Measurements from ENCODE around the gene CCSER1. TPM values are rescaled to one million over a fixed set of nuclear protein-coding genes. Genes with fewer than 3 reads are reported as not detected.
A peak's percentile ranks its signal among the peaks of the same experiment; 100 is the strongest.

CCSER1 gene
- 0.08 TPM for polyA plus RNA-seq (2013, experiment 1 of 2)
- polyA plus RNA-seq (2013, experiment 2 of 2): 0.11 TPM

GRCh38 chr4:90127223-90127705 is at the start of gene CCSER1:
Gene CCSER1, plus strand, starts transcription at chr4:90127394.
- Histone ChIP-seq H3K4me1 (ENCODE audit: control insufficient read depth in 2 of 2, insufficient read depth in 1 of 2, low read depth in 1 of 2, low read length in 2 of 2) (peaks cover 3 to 7% of the 10 kb centered on the region in 2 donors), H3K9ac (ENCODE audit: low read depth, low read length, poor library complexity) (peak within 1 kb of the TSS; percentile 80), H3K4me2 (ENCODE audit: insufficient read depth, low read length, poor library complexity, severe bottlenecking) (peak within 1 kb of the TSS; percentile 89), H2BK12ac (ENCODE audit: low read length) (peak within 1 kb of the TSS; percentile 4), H2AFZ (ENCODE audit: low read length) (peak within 1 kb of the TSS; percentile 97), H3K18ac (ENCODE audit: low read length) (peak within 1 kb of the TSS; percentile 88), H2BK120ac (ENCODE audit: low read depth, low read length) (no peak within 1 kb of the TSS), H2BK5ac (ENCODE audit: low read length) (no peak within 1 kb of the TSS), H2BK15ac (ENCODE audit: low read length) (no peak within 1 kb of the TSS), H3K23ac (ENCODE audit: low read depth, low read length, poor library complexity) (peak within 1 kb of the TSS; percentile 62), H4K8ac (ENCODE audit: low read depth, low read length) (no peak within 1 kb of the TSS), H2AK5ac (ENCODE audit: low read depth, low read length) (no peak within 1 kb of the TSS), H3K4me3 (ENCODE audit: low read length in 2 of 2) (peak within 1 kb of the TSS; percentile 59 to 90), H3K79me1 (ENCODE audit: low read depth, low read length) (no peaks in the 10 kb centered on the region), H3K9me3 (replicated peaks in 1 of 2; ENCODE audit: control insufficient read depth in 2 of 2, insufficient read depth in 1 of 2, low read depth in 1 of 2, low read length in 2 of 2) (no peaks in the 10 kb centered on the region), H3K27me3 (ENCODE audit: control insufficient read depth in 3 of 3, insufficient read depth in 3 of 3, low read depth in 1 of 3, low read length in 3 of 3) (peaks cover 2 to 68% (median 27%) of the 10 kb centered on the region in 3 experiments), H3K27ac (replicated peaks; ENCODE audit: low read length) (no peak within 1 kb of the TSS), H3K36me3 (replicated peaks in 1 of 2; ENCODE audit: control insufficient read depth in 2 of 2, insufficient read depth in 2 of 2, low read length in 2 of 2) (no peaks in the 10 kb centered on the region), H3K14ac (ENCODE audit: low read length) (no peak within 1 kb of the TSS), H3K4ac (ENCODE audit: low read length) (no peak within 1 kb of the TSS), H4K91ac (ENCODE audit: low read depth, low read length, poor library complexity) (no peak within 1 kb of the TSS)
- peak; percentile 43 for DNase-seq (ENCODE audit: low spot score)
- no CpG with 5 or more reads among the region's 35 CpGs for WGBS, 2 donors (ENCODE audit: extremely low coverage in 2 of 2, insufficient read length in 2 of 2, insufficient replicate concordance in 1 of 2)

- Histone ChIP-seq H2BK120ac (ENCODE audit: low read depth, low read length) (no peak overlapping the region), H3K36me3 (replicated peaks in 1 of 2; ENCODE audit: control insufficient read depth in 2 of 2, insufficient read depth in 2 of 2, low read length in 2 of 2) (no peaks in the 10 kb centered on the region), H4K8ac (ENCODE audit: low read depth, low read length) (no peak overlapping the region), H2BK5ac (ENCODE audit: low read length) (no peak overlapping the region), H2AFZ (ENCODE audit: low read length) (no peak overlapping the region), H4K91ac (ENCODE audit: low read depth, low read length, poor library complexity) (no peak overlapping the region), H2BK15ac (ENCODE audit: low read length) (no peak overlapping the region), H3K4me3 (ENCODE audit: low read length in 2 of 2) (no peak overlapping the region), H3K23ac (ENCODE audit: low read depth, low read length, poor library complexity) (no peak overlapping the region), H2BK12ac (ENCODE audit: low read length) (no peak overlapping the region), H3K79me1 (ENCODE audit: low read depth, low read length) (no peaks in the 10 kb centered on the region), H3K27ac (replicated peaks; ENCODE audit: low read length) (no peak overlapping the region), H2AK5ac (ENCODE audit: low read depth, low read length) (no peak overlapping the region), H3K4me2 (ENCODE audit: insufficient read depth, low read length, poor library complexity, severe bottlenecking) (no peak overlapping the region), H3K27me3 (ENCODE audit: control insufficient read depth in 3 of 3, insufficient read depth in 3 of 3, low read depth in 1 of 3, low read length in 3 of 3) (peaks cover 0 to 5% (median 0%) of the 10 kb centered on the region in 3 experiments), H3K9me3 (replicated peaks in 1 of 2; ENCODE audit: control insufficient read depth in 2 of 2, insufficient read depth in 1 of 2, low read depth in 1 of 2, low read length in 2 of 2) (no peaks in the 10 kb centered on the region), H3K4me1 (ENCODE audit: control insufficient read depth in 2 of 2, insufficient read depth in 1 of 2, low read depth in 1 of 2, low read length in 2 of 2) (peaks cover 0 to 5% of the 10 kb centered on the region in 2 donors), H3K4ac (ENCODE audit: low read length) (no peak overlapping the region), H3K18ac (ENCODE audit: low read length) (no peak overlapping the region), H3K9ac (ENCODE audit: low read depth, low read length, poor library complexity) (no peak overlapping the region), H3K14ac (ENCODE audit: low read length) (no peak overlapping the region)
- no peak for DNase-seq (ENCODE audit: low spot score)
Measured at GRCh38 chr4:90078440-90078839, 48.8 kb upstream of the CCSER1 start.

GRCh38 chr4:90080116-90080515 is 47.1 kb upstream of the CCSER1 start:
- WGBS, 2 donors (ENCODE audit: extremely low coverage in 2 of 2, insufficient read length in 2 of 2, insufficient replicate concordance in 1 of 2): no CpG with 5 or more reads among the region's 2 CpGs
- H4K91ac ChIP-seq (ENCODE audit: low read depth, low read length, poor library complexity): no peak overlapping the region

GRCh38 chr4:90081432-90082144 is 45.6 kb upstream of the CCSER1 start:
- H2AK5ac ChIP-seq (ENCODE audit: low read depth, low read length): no peak overlapping the region
- H3K14ac ChIP-seq (ENCODE audit: low read length): no peak overlapping the region
- no peak overlapping the region for H3K4me2 ChIP-seq (ENCODE audit: insufficient read depth, low read length, poor library complexity, severe bottlenecking)
- peaks cover 0 to 2% of the 10 kb centered on the region in 2 donors for H3K4me1 ChIP-seq (ENCODE audit: control insufficient read depth in 2 of 2, insufficient read depth in 1 of 2, low read depth in 1 of 2, low read length in 2 of 2)
- no peak overlapping the region for H3K9ac ChIP-seq (ENCODE audit: low read depth, low read length, poor library complexity)
- H3K4ac ChIP-seq (ENCODE audit: low read length): no peak overlapping the region
- no peak overlapping the region for H3K23ac ChIP-seq (ENCODE audit: low read depth, low read length, poor library complexity)
- H2BK15ac ChIP-seq (ENCODE audit: low read length): no peak overlapping the region
- no peak overlapping the region for H4K8ac ChIP-seq (ENCODE audit: low read depth, low read length)
- H3K27me3 ChIP-seq (ENCODE audit: control insufficient read depth in 3 of 3, insufficient read depth in 3 of 3, low read depth in 1 of 3, low read length in 3 of 3): peaks cover 0 to 4% (median 0%) of the 10 kb centered on the region in 3 experiments
- no peak overlapping the region for H3K27ac ChIP-seq (replicated peaks; ENCODE audit: low read length)
- H2BK120ac ChIP-seq (ENCODE audit: low read depth, low read length): no peak overlapping the region
- no peak overlapping the region for H2AFZ ChIP-seq (ENCODE audit: low read length)
- H3K18ac ChIP-seq (ENCODE audit: low read length): no peak overlapping the region
- no peaks in the 10 kb centered on the region for H3K79me1 ChIP-seq (ENCODE audit: low read depth, low read length)
- H3K36me3 ChIP-seq (replicated peaks in 1 of 2; ENCODE audit: control insufficient read depth in 2 of 2, insufficient read depth in 2 of 2, low read length in 2 of 2): no peaks in the 10 kb centered on the region
- no peak overlapping the region for H4K91ac ChIP-seq (ENCODE audit: low read depth, low read length, poor library complexity)
- no peak overlapping the region for H2BK5ac ChIP-seq (ENCODE audit: low read length)
- no CpG with 5 or more reads among the region's 8 CpGs for WGBS, 2 donors (ENCODE audit: extremely low coverage in 2 of 2, insufficient read length in 2 of 2, insufficient replicate concordance in 1 of 2)
- H3K4me3 ChIP-seq (ENCODE audit: low read length in 2 of 2): no peak overlapping the region
- no peak for DNase-seq (ENCODE audit: low spot score)
- no peaks in the 10 kb centered on the region for H3K9me3 ChIP-seq (replicated peaks in 1 of 2; ENCODE audit: control insufficient read depth in 2 of 2, insufficient read depth in 1 of 2, low read depth in 1 of 2, low read length in 2 of 2)
- no peak overlapping the region for H2BK12ac ChIP-seq (ENCODE audit: low read length)

More at GRCh38 chr4:90080116-90080515, 47.1 kb upstream of the CCSER1 start:
- H2BK120ac ChIP-seq (ENCODE audit: low read depth, low read length): no peak overlapping the region
- H2BK15ac ChIP-seq (ENCODE audit: low read length): no peak overlapping the region
- H3K9me3 ChIP-seq (replicated peaks in 1 of 2; ENCODE audit: control insufficient read depth in 2 of 2, insufficient read depth in 1 of 2, low read depth in 1 of 2, low read length in 2 of 2): no peaks in the 10 kb centered on the region
- no peak for DNase-seq (ENCODE audit: low spot score)
- H2AFZ ChIP-seq (ENCODE audit: low read length): no peak overlapping the region
- no peak overlapping the region for H3K4me2 ChIP-seq (ENCODE audit: insufficient read depth, low read length, poor library complexity, severe bottlenecking)
- peaks cover 0 to 2% of the 10 kb centered on the region in 2 donors for H3K4me1 ChIP-seq (ENCODE audit: control insufficient read depth in 2 of 2, insufficient read depth in 1 of 2, low read depth in 1 of 2, low read length in 2 of 2)
- H3K27ac ChIP-seq (replicated peaks; ENCODE audit: low read length): no peak overlapping the region
- no peaks in the 10 kb centered on the region for H3K36me3 ChIP-seq (replicated peaks in 1 of 2; ENCODE audit: control insufficient read depth in 2 of 2, insufficient read depth in 2 of 2, low read length in 2 of 2)
- H3K4me3 ChIP-seq (ENCODE audit: low read length in 2 of 2): no peak overlapping the region
- no peaks in the 10 kb centered on the region for H3K79me1 ChIP-seq (ENCODE audit: low read depth, low read length)
- H3K23ac ChIP-seq (ENCODE audit: low read depth, low read length, poor library complexity): no peak overlapping the region
- H2BK5ac ChIP-seq (ENCODE audit: low read length): no peak overlapping the region
- H3K14ac ChIP-seq (ENCODE audit: low read length): no peak overlapping the region
- H3K4ac ChIP-seq (ENCODE audit: low read length): no peak overlapping the region
- no peak overlapping the region for H2AK5ac ChIP-seq (ENCODE audit: low read depth, low read length)
- H3K27me3 ChIP-seq (ENCODE audit: control insufficient read depth in 3 of 3, insufficient read depth in 3 of 3, low read depth in 1 of 3, low read length in 3 of 3): peaks cover 0 to 4% (median 0%) of the 10 kb centered on the region in 3 experiments
- no peak overlapping the region for H2BK12ac ChIP-seq (ENCODE audit: low read length)
- H3K18ac ChIP-seq (ENCODE audit: low read length): no peak overlapping the region
- H4K8ac ChIP-seq (ENCODE audit: low read depth, low read length): no peak overlapping the region
- H3K9ac ChIP-seq (ENCODE audit: low read depth, low read length, poor library complexity): no peak overlapping the region
